GM23338 (cell line): ENCODE measurements around the gene MRGPRE.

Experiments used
- CREB1 ChIP-seq: fragments of 250-450 bp; sonication (Bioruptor Pico); IDR thresholded peaks from 2 replicates; pipeline ENCODE4 v1.5.0; 2020; ENCODE audit warnings: low read depth, mild to moderate bottlenecking, moderate library complexity
- TF ChIP-seq, protein P1 (sequence below), 2 experiments: fragments of 200-600 bp in 1 of 2; sonication (generic) in 1 of 2; conservative IDR thresholded peaks; 2 replicates each; pipeline versions ENCODE4 v1.5.1 to v1.6.1; 2016 to 2017; ENCODE audit warnings: antibody characterized with exemption in 2 of 2, low read depth in 2 of 2, mild to moderate bottlenecking in 2 of 2, moderate library complexity in 1 of 2

DNA sequence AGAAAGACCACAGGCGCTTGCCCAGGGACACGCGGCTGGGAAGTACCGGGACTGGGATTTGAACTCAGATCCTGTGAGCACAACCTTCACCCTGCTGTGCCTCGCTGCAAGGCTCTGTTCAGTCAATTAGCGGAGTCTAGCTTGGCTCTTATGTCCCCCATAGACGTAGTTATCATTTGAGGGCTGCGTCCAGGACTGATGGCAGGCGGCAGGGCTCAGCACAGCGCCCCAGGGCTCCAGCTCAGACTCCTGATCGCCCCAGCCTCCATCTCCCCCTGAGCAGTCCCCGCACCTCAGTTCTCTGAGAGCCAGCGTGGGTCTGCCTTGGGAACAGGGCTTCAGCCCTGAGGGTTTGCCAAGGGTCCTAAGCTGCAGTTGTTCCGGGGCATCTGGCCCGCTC, 33.4 kb downstream of the MRGPRE start:
- TF ChIP-seq, protein P1, sequence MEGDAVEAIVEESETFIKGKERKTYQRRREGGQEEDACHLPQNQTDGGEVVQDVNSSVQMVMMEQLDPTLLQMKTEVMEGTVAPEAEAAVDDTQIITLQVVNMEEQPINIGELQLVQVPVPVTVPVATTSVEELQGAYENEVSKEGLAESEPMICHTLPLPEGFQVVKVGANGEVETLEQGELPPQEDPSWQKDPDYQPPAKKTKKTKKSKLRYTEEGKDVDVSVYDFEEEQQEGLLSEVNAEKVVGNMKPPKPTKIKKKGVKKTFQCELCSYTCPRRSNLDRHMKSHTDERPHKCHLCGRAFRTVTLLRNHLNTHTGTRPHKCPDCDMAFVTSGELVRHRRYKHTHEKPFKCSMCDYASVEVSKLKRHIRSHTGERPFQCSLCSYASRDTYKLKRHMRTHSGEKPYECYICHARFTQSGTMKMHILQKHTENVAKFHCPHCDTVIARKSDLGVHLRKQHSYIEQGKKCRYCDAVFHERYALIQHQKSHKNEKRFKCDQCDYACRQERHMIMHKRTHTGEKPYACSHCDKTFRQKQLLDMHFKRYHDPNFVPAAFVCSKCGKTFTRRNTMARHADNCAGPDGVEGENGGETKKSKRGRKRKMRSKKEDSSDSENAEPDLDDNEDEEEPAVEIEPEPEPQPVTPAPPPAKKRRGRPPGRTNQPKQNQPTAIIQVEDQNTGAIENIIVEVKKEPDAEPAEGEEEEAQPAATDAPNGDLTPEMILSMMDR (conservative IDR thresholded peaks at IDR 0.05; ENCODE audit: low read depth in 2 of 2): no peak
- no peak for TF ChIP-seq CREB1
